Testis (tissue), 3 donors: Measurements from ENCODE around the gene NPY5R. TPM values are rescaled to one million over a fixed set of nuclear protein-coding genes. Genes with fewer than 3 reads are reported as not detected.
A peak's percentile ranks its signal among the peaks of the same experiment; 100 is the strongest.

Source experiments
- DNase-seq: peaks from one replicate; pipeline ENCODE4 v3.0.0-alpha.2; 2019
- H3K27ac ChIP-seq, 2 donors: fragments of 200-600 bp; sonication (generic); one replicate each; pipeline ENCODE4 v1.5.1; 2019
- H3K27me3 ChIP-seq: fragments of 200-600 bp; sonication (generic); one replicate; pipeline ENCODE4 v1.5.1; 2019
- H3K36me3 ChIP-seq: fragments of 200-600 bp; sonication (generic); one replicate; pipeline ENCODE4 v1.5.1; 2017; ENCODE audit warnings: low read depth; ENCODE audit errors: missing control alignments
- H3K4me1 ChIP-seq: fragments of 200-600 bp; sonication (generic); one replicate; pipeline ENCODE4 v1.5.1; 2019
- H3K4me3 ChIP-seq, 2 donors: fragments of 200-600 bp; sonication (generic); one replicate each; pipeline ENCODE4 v1.5.1; 2017 to 2019
- H3K9me3 ChIP-seq: fragments of 200-600 bp; sonication (generic); one replicate; pipeline ENCODE4 v1.5.1; 2017
- CTCF ChIP-seq, 3 experiments: fragments of 450-650 bp in 2 of 3; fragments of 200-600 bp in 1 of 3; sonication (generic) in 1 of 3; IDR thresholded peaks; one replicate each; pipeline ENCODE4 v1.5.1; 2016 to 2019; ENCODE audit warnings: antibody characterized with exemption in 3 of 3, mild to moderate bottlenecking in 2 of 3, moderate library complexity in 1 of 3
- POLR2A ChIP-seq: fragments of 450-650 bp; IDR thresholded peaks from one replicate; pipeline ENCODE4 v1.6.1; 2017; ENCODE audit warnings: antibody characterized with exemption, mild to moderate bottlenecking, moderate library complexity
- WGBS, 2 donors: methylation state at CpG; one replicate each; pipeline ENCODE4 v1.1.5; 2018; 5-methylcytosine and 5-hydroxymethylcytosine counted together
- intact Hi-C: fragments of 100-400 bp; cut with DNase I; formaldehyde crosslinking; loops from one replicate; pipeline ENCODE4 v1.15.1; 2023; ENCODE audit warnings: low total_unique reads
- polyA plus RNA-seq: library from polyadenylated mRNA; stranded (reverse); fragments of 350-450 nt; fragmentation: Illumina TruSeq; extraction: RNeasy Lipid Tissue Mini Kit (QIAGEN cat#74804); gene quantifications from one replicate; pipeline ENCODE4 v1.2.3, GENCODE V29; 2014; ENCODE audit warnings: low read depth, low replicate concordance; ENCODE audit not compliant: insufficient read depth
- total RNA-seq, 2 donors: library from RNA; depleted of rRNA; stranded (reverse); fragments of >200 nt; gene quantifications; one replicate each; pipeline ENCODE4 v1.2.3, GENCODE V29; 2016

The NPY5R gene
- total and polyA plus RNA-seq, 3 donors from 2014 or later, result 0.93 to 14.7 (median 1.5) TPM

GRCh38 chr4:163317110-163317509, 26.6 kb upstream of the NPY5R start:
- Histone ChIP-seq H3K4me3 (no peak overlapping the region), H3K36me3 (no peaks in the 10 kb centered on the region), H3K4me1 (no peaks in the 10 kb centered on the region), H3K27ac (no peak overlapping the region), H3K27me3 (no peaks in the 10 kb centered on the region), H3K9me3 (no peaks in the 10 kb centered on the region)
- TF ChIP-seq CTCF (IDR thresholded peaks at IDR 0.05), result no peak
- TF ChIP-seq POLR2A, result no peak
- intact Hi-C loops, result no loop called here
- whole genome bisulfite sequencing, 2 donors, result 0% methylated on average over 1 of the region's 1 CpG; no CpG with 5 or more reads in 1 of the 2 donors
- DNase-seq, result no peak

DNA sequence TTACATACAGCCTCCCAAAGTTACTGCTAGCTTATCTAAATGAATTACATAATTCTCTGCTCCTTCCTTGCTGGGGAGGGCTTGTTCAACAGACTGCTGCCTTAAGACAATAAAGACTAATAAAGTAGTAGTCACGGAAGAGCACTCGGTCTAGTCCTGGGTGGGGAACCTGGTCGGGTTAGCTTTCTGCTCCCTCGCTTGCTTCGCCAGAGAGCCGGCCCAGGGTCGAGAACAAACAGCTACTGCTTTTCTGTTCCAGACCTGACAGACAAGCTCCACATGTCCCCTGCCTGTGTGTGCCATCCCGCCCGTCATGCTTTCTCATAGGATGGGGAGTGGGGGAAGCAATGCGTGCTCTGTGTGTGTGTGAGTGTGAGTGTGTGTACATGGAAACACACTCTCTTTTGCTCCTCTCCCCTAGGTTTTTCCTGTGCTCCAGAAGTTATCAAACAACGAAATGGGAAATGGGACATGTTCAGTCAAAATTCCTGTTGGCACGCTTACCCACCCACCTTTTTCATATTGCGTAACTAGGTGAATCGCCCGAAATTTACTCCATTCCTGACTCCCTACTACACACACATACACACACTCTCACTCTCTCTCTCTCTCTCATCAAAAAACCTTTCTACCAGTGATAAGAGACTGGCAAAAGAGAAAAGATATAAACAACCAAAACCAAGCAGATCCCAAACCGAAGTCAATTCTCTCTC, 12.6 kb upstream of the NPY5R start:
- DNase-seq, result peak; percentile 15
- Histone ChIP-seq H3K36me3 (no peaks in the 10 kb centered on the region), H3K4me1 (no peaks in the 10 kb centered on the region), H3K9me3 (no peaks in the 10 kb centered on the region), H3K4me3 (peak overlapping the region; percentile 56 to 68), H3K27me3 (no peaks in the 10 kb centered on the region), H3K27ac (no peak overlapping the region)
- intact Hi-C loops, result no loop called here
- 30 to 39% methylated on average over 16 of the region's 16 CpGs for WGBS, 2 donors
- TF ChIP-seq POLR2A, result no peak

DNA sequence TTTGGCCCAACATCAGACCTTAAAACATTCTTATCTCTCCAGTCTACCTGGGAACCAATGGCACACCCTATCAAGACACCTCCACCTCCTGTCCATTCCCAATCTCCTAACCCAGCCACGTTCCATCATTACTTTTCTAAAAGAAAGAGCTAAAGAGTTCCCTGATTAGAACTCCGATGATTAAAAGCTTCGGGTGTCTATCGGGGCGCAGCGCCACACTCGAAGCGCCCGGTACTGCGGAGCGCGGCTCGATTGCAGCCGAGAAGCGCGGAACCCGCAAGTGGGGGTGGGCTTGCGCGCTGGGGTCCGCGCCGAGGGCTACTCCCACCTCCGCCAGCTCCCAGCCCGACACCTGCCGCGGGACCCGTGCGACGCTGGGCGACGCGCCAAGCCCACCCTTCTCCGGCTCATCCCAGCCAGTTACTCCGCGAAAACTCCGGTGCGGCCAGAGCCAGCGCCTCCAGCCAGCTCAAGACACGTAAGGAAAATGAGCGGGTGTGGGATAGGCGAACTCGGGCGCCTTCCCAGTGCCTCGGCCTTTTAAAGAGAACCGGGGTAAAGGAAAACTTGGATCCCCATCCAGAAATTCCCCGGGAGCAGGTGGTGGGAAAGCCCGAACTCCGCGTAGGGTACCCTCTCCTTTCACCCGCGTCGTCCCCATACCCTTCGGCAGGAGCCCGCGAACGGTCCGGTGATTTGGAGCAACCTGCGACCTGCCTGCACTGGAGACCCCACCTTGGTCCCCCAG, 11.9 kb upstream of the NPY5R start:
- Histone ChIP-seq H3K27ac (peak overlapping the region in 1 of 2 donors; percentile 12), H3K4me1 (no peaks in the 10 kb centered on the region), H3K27me3 (no peaks in the 10 kb centered on the region), H3K36me3 (no peaks in the 10 kb centered on the region), H3K9me3 (no peaks in the 10 kb centered on the region), H3K4me3 (peak overlapping the region; percentile 56 to 68)
- whole genome bisulfite sequencing, 2 donors, result 1 to 2% methylated on average over 12 to 55 of the region's 58 CpGs
- DNase-seq, result peak; percentile 57
- TF ChIP-seq CTCF (IDR thresholded peaks at IDR 0.05), result no peak
- TF ChIP-seq POLR2A, result no peak
- intact Hi-C loops, result no loop called here

DNA sequence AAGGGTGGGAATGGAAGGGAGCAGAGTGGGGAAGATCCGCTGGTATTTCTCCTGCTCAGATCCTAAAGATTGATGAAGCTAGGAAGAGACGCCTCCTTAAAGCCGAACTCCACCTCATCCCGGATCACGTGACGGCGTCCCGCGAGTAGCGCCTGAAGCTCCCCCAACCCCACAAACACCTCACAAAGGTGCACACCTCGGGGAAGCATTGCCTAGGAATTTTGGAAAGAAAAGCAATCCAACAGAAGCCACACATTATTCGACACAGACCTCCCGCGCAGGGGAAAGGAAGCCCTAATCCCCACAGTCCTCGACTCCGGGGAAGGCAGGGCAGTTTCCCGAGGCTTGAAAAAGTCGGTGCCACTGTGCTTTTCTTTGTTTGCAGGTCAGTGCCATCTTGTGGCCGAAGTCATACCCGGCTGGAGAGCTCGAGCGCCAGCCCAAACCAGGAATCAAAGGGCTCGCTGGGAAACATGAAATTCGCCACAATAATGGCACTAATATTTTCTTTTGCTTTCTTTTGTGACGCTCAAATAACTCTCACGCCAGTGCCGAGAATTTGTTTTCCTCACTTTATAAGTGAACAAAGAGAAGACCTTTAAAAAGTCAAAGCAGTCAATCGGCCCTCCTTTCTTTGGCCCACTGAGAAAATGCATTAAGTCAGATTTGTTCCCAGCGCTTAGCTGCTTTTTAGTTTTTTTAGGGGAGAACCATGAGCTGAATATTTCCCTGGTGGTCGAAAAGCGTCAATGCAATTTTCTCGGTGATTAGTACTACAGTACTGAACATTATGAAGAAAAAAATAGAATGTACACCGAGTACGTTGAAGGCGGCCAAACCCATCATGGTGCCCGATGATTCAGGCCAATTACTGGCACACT, 10.9 kb upstream of the NPY5R start, which contains the start of gene NPY1R:
Gene NPY1R (minus strand): TSS at position 71 of the 881 bp plus-strand sequence. CDS start 6,042 bp downstream, outside the sequence.
- TF ChIP-seq POLR2A (no peak), CTCF (IDR thresholded peaks at IDR 0.05) (peak; percentile 47 to 51 (median 51))
- Histone ChIP-seq H3K4me1 (no peaks in the 10 kb centered on the region), H3K4me3 (peak within 1 kb of the TSS; percentile 56 to 68), H3K27ac (peak within 1 kb of the TSS; percentile 12 to 56), H3K27me3 (no peaks in the 10 kb centered on the region), H3K36me3 (no peaks in the 10 kb centered on the region), H3K9me3 (no peaks in the 10 kb centered on the region)
- WGBS, 2 donors, result 3 to 5% methylated on average over 36 of the region's 36 CpGs
- DNase-seq, result peak; percentile 91
- intact Hi-C loops, result no loop called here
